Endothelial cell of umbilical vein (primary cell): ENCODE data around the gene C22orf23. TPM values are rescaled to one million over a fixed set of nuclear protein-coding genes. Genes with fewer than 3 reads are reported as not detected.

Experiments
- BruUV-seq: library from RNA; stranded (reverse); fragments of 400-500 nt; replicated peaks from 2 replicates; lab custom pipeline; 2021; lab: Mats Ljungman, UMichigan
- CTCF ChIA-PET: fragments of 300-600, 350-600 bp; sonication (Branson Sonifier 250); formaldehyde crosslinking; loops from one replicate; lab custom pipeline; 2021; ENCODE audit warnings: antibody characterized with exemption, inconsistent platforms; lab: Charles Lee
- POLR2A ChIA-PET: fragments of 300-600, 350-600 bp; sonication (Branson Sonifier 250); formaldehyde crosslinking; loops from one replicate; lab custom pipeline; 2021; ENCODE audit warnings: antibody characterized with exemption, inconsistent platforms; lab: Charles Lee
- DNase-seq: peaks from one replicate; pipeline ENCODE4 v3.0.0-alpha.2; 2011; ENCODE audit warnings: low read depth, low spot score
- FAIRE-seq: peaks from 2 replicates; lab custom pipeline; 2011; peaks lifted over from hg19 to GRCh38; lab: Jason Lieb, UNC
- H2AFZ ChIP-seq: 2 replicates; pipeline ENCODE4 v1.6.0; 2012; ENCODE audit warnings: low read depth, low read length, control low read depth, inconsistent platforms
- H3K27ac ChIP-seq: 2 replicates; pipeline ENCODE4 v1.5.1; 2011; ENCODE audit warnings: low read depth, mild to moderate bottlenecking, control low read depth, low read length, moderate library complexity; ENCODE audit not compliant: insufficient read depth
- H3K27me3 ChIP-seq, 2 experiments: 2 replicates each; pipeline versions ENCODE4 v1.6.0 to v1.6.1; 2011; ENCODE audit warnings: low read length in 2 of 2, mixed read lengths in 1 of 2; ENCODE audit not compliant: control insufficient read depth in 2 of 2, insufficient read depth in 2 of 2
- H3K36me3 ChIP-seq, 2 experiments: 2 replicates in 1 of 2; 3 replicates in 1 of 2; pipeline ENCODE4 v1.5.1; 2011; ENCODE audit warnings: low read length in 2 of 2, mild to moderate bottlenecking in 1 of 2, moderate library complexity in 1 of 2; ENCODE audit not compliant: control insufficient read depth in 2 of 2, insufficient read depth in 2 of 2; ENCODE audit errors: extremely low read depth in 1 of 2
- H3K4me1 ChIP-seq: 3 replicates; pipeline ENCODE4 v1.5.1; 2011; ENCODE audit warnings: mild to moderate bottlenecking, low read length; ENCODE audit not compliant: control insufficient read depth, insufficient read depth; ENCODE audit errors: extremely low read depth
- H3K4me2 ChIP-seq: 2 replicates; pipeline ENCODE4 v1.6.1; 2011; ENCODE audit warnings: low read length, control low read depth, mixed read lengths; ENCODE audit not compliant: insufficient read depth
- H3K4me3 ChIP-seq, 3 experiments: fragments of 200-600 bp in 1 of 3; sonication (generic), shearing (Covaris generic) in 1 of 3; replicated peaks in 1 of 3; 2 replicates each; pipeline ENCODE4 v1.5.1; 2011 to 2016; ENCODE audit warnings: control low read depth in 3 of 3, low read length in 3 of 3, mild to moderate bottlenecking in 2 of 3, inconsistent platforms in 1 of 3, low read depth in 1 of 3, moderate library complexity in 1 of 3; ENCODE audit not compliant: insufficient read depth in 1 of 3
- H3K79me2 ChIP-seq: 2 replicates; pipeline ENCODE4 v1.6.0; 2012; ENCODE audit warnings: low read length, inconsistent platforms; ENCODE audit not compliant: control insufficient read depth, insufficient read depth
- H3K9ac ChIP-seq: replicated peaks from 2 replicates; pipeline ENCODE3; 2011; ENCODE audit warnings: low read length, control low read depth; ENCODE audit not compliant: insufficient read depth; ENCODE audit errors: extremely low read depth
- H3K9me1 ChIP-seq: replicated peaks from 3 replicates; pipeline ENCODE4 v1.6.0; 2011; ENCODE audit warnings: mild to moderate bottlenecking, low read length; ENCODE audit not compliant: control insufficient read depth, insufficient read depth; ENCODE audit errors: extremely low read depth
- H3K9me3 ChIP-seq: replicated peaks from 2 replicates; pipeline ENCODE4 v1.5.1; 2012; ENCODE audit warnings: low read length, inconsistent platforms; ENCODE audit not compliant: control insufficient read depth, insufficient read depth
- H4K20me1 ChIP-seq: replicated peaks from 2 replicates; pipeline ENCODE3; 2011; ENCODE audit warnings: mild to moderate bottlenecking, low read length; ENCODE audit not compliant: control insufficient read depth, insufficient read depth; ENCODE audit errors: extremely low read depth
- EZH2 ChIP-seq: IDR thresholded peaks from 2 replicates; pipeline ENCODE4 v1.6.1; 2012; ENCODE audit warnings: borderline replicate concordance, low read depth, mild to moderate bottlenecking, moderate library complexity, low read length, inconsistent platforms; ENCODE audit not compliant: severe bottlenecking
- FOS ChIP-seq: IDR thresholded peaks from 2 replicates; pipeline ENCODE4 v1.6.1; 2011; ENCODE audit warnings: mild to moderate bottlenecking, low read length, moderate library complexity, borderline replicate concordance; ENCODE audit not compliant: insufficient read depth
- GATA2 ChIP-seq: IDR thresholded peaks from 2 replicates; pipeline ENCODE4 v1.7.0; 2011; ENCODE audit warnings: low read depth, mild to moderate bottlenecking, moderate library complexity, mixed read lengths, low read length; ENCODE audit not compliant: insufficient read length, insufficient read depth
- JUN ChIP-seq: IDR thresholded peaks from 2 replicates; pipeline ENCODE4 v1.6.1; 2011; ENCODE audit warnings: borderline replicate concordance, low read depth; ENCODE audit not compliant: insufficient read length, insufficient read depth
- MYC ChIP-seq: IDR thresholded peaks from one replicate; pipeline ENCODE4 v1.6.1; 2011; ENCODE audit warnings: mild to moderate bottlenecking, low read depth, low read length
- POLR2A ChIP-seq: IDR thresholded peaks from 2 replicates; pipeline ENCODE4 v1.6.1; 2012; ENCODE audit warnings: low read depth, mild to moderate bottlenecking, control low read depth, low read length
- POLR2AphosphoS5 ChIP-seq: IDR thresholded peaks from 2 replicates; pipeline ENCODE4 v1.6.1; 2012; ENCODE audit warnings: low read depth, mild to moderate bottlenecking, control low read depth, low read length, moderate library complexity; ENCODE audit not compliant: insufficient read depth
- dilution Hi-C: fragments of 300-500 bp; cut with MboI; formaldehyde crosslinking; loops from one replicate; pipeline ENCODE4 v1.15.0; 2019; ENCODE audit warnings: low sequenced_read_pairs; ENCODE audit not compliant: extremely low pct_ligation_motif_present
- intact Hi-C: fragments of 100-400 bp; cut with micrococcal nuclease; formaldehyde crosslinking; loops from one replicate; pipeline ENCODE4 v1.10.0; 2022
- polyA plus RNA-seq, 4 experiments: library from polyadenylated mRNA; depleted of rRNA in 3 of 4; stranded (reverse) in 3 of 4; unstranded in 1 of 4; fragments of >200 nt; gene quantifications; 2 replicates each; pipeline versions ENCODE4 v1.2.1 to v1.2.3, GENCODE V29; 2011 to 2012; ENCODE audit warnings: missing spikeins in 1 of 4
- total RNA-seq: library from RNA; stranded (reverse); gene quantifications from 2 replicates; pipeline ENCODE4 v1.2.3, GENCODE V29; 2021
- TF ChIP-seq, protein P1 (sequence below): IDR thresholded peaks from 2 replicates; pipeline ENCODE4 v1.6.1; 2011; ENCODE audit not compliant: insufficient read depth, insufficient read length
- TF ChIP-seq, protein P2 (sequence below), 2 donors: IDR thresholded peaks; 1 replicate in 1 of 2; 2 replicates in 1 of 2; pipeline ENCODE4 v1.5.1; 2011; ENCODE audit warnings: low read length in 2 of 2, mild to moderate bottlenecking in 2 of 2, moderate library complexity in 2 of 2, control low read depth in 1 of 2, inconsistent platforms in 1 of 2, low read depth in 1 of 2; ENCODE audit not compliant: insufficient read depth in 1 of 2; ENCODE audit errors: extremely low read depth in 1 of 2

The C22orf23 gene
- total and polyA plus RNA-seq, 2 donors (not counting 3 experiments of a cell fraction or from before 2014, with no cell fraction given), result 0.23 to 0.44 TPM

GRCh38 chr22:37975153-37975552 lies 21.8 kb upstream of the C22orf23 start:
- no peak for FAIRE-seq
- Histone ChIP-seq H3K4me2 (no peak overlapping the region), H3K9ac (no peak overlapping the region), H4K20me1 (no peaks in the 10 kb centered on the region), H3K4me3 (no peak overlapping the region), H3K27ac (no peak overlapping the region), H3K9me3 (no peaks in the 10 kb centered on the region), H3K79me2 (no peaks in the 10 kb centered on the region), H3K27me3 (no peaks in the 10 kb centered on the region), H3K9me1 (no peaks in the 10 kb centered on the region), H2AFZ (no peak overlapping the region), H3K4me1 (no peaks in the 10 kb centered on the region), H3K36me3 (no peaks in the 10 kb centered on the region)
- DNase-seq, result no peak
- intact Hi-C loops, result no loop called here
- ChIA-PET POLR2A (no interaction called here), CTCF (interaction anchor here (1.7 kb wide), 1 partner anchor 10 kb away, joined by 6 read pairs; no protein-coding TSS in a partner anchor)
- dilution Hi-C loops, result no loop called here
- BruUV-seq, result no TSS peak
- TF ChIP-seq, protein P1, sequence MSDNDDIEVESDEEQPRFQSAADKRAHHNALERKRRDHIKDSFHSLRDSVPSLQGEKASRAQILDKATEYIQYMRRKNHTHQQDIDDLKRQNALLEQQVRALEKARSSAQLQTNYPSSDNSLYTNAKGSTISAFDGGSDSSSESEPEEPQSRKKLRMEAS, result no peak
- TF ChIP-seq EZH2 (no peak), POLR2A (no peak), MYC (no peak), POLR2AphosphoS5 (no peak), GATA2 (no peak), JUN (no peak), FOS (no peak)
- TF ChIP-seq, protein P2, sequence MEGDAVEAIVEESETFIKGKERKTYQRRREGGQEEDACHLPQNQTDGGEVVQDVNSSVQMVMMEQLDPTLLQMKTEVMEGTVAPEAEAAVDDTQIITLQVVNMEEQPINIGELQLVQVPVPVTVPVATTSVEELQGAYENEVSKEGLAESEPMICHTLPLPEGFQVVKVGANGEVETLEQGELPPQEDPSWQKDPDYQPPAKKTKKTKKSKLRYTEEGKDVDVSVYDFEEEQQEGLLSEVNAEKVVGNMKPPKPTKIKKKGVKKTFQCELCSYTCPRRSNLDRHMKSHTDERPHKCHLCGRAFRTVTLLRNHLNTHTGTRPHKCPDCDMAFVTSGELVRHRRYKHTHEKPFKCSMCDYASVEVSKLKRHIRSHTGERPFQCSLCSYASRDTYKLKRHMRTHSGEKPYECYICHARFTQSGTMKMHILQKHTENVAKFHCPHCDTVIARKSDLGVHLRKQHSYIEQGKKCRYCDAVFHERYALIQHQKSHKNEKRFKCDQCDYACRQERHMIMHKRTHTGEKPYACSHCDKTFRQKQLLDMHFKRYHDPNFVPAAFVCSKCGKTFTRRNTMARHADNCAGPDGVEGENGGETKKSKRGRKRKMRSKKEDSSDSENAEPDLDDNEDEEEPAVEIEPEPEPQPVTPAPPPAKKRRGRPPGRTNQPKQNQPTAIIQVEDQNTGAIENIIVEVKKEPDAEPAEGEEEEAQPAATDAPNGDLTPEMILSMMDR (IDR thresholded peaks at IDR 0.05; ENCODE audit: extremely low read depth in 1 of 2, insufficient read depth in 1 of 2, low read depth in 1 of 2, low read length in 2 of 2), result no peak
